Posterior vena cava (tissue), 2 donors: ENCODE data around the gene VPREB1. TPM values are rescaled to one million over a fixed set of nuclear protein-coding genes. Genes with fewer than 3 reads are reported as not detected.
"Not testable (repeated sequence)": the region's sequence is repeated elsewhere in the genome, so short reads cannot be mapped to it uniquely, and the experiment has no call there.

Experiments used
- DNase-seq: peaks from one replicate; pipeline ENCODE4 v3.0.0-alpha.2; 2020; ENCODE audit warnings: low spot score
- intact Hi-C, 2 donors: fragments of 100-400 bp; cut with DNase I; formaldehyde crosslinking; loops; one replicate each; pipeline versions ENCODE4 v1.14.1 to v1.14.2; 2022 to 2023
- total RNA-seq, 2 donors: library from RNA; stranded (reverse); fragmentation: NEBNext Ultra II Directional; extraction: Animal tissue kit (Norgen Biotek cat#: 25700); gene quantifications; one replicate each; pipeline ENCODE4 v1.2.1, GENCODE V29; 2021
- donor health status: DM: yes; HTN: yes; CAD: no.
- donor health status: DM: yes; HTN: yes; CAD: no.

VPREB1 gene
- total RNA-seq, 2 donors from 2014 or later, result not detected

- no peak for DNase-seq
- intact Hi-C loops, result no loop called here
These were observed 3.1 kb upstream of the VPREB1 start for GRCh38 chr22:22241554-22241898.

- intact Hi-C loops, result no loop called here
- DNase-seq, result no peak
These were observed 2.1 kb upstream of the VPREB1 start for GRCh38 chr22:22242488-22242887.

- intact Hi-C loops, result no loop called here
- peak; percentile 50 for DNase-seq
These were observed 1.4 kb upstream of the VPREB1 start for GRCh38 chr22:22243033-22243680.

DNA sequence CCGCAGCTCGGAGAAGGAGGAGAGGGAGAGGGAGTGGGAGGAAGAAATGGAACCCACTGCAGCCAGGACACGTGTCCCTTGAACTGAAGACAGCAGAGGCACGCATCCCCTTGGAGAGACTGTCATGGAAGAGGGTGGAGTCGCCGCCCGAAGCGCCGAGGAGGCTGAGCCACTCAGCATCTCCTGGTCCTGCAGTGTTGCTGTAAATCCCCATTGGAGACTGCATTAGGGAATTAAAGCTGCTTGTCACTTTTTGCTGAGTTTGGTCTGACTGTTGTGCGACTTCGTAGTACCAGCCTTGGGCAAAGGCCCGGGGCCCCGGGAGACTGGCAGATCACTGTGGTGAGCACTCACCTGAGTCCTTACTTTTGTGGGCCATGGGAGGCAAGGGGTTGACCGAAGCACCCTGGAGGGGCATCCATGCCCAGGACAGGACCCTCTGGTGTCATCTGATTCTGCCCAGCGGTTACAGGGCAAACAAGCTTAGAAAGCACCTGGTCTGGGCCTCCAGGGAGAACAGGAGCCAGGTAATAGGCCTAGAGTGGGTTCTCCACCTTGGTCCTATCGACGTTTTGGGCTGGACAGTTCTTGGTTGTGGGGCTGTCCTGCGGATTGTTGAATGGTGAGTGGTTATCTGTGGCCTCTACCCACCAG, 797 bp downstream of the VPREB1 start:
- intact Hi-C loops, result no loop called here
- no peak for DNase-seq

DNA sequence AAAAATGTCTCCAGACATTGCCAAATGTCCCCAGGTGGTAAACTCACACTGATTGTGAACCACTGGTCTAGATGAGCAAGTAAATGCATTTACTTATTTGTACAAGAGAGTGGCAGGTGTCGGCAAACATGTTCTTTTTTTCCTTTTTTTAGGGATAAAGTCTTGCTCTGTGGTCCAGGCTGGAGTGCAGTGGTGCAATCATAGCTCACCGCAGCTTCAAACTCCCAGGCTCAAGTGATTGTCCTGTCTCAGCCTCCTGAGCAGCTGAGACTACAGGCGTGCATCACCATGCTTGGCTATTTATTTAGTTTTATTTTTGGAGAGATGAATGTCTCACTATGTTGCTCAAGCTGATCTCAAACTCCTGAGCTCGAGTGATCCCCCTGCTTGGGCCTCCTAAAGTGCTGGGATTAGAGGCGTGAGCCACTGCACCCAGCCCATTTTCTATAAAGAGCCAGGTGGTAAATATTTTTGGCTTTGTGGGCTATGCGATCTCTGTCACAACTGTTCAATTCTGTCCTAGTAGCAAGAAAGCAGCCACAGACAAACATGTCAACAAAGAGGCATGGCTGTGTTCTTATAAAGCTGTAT, 1.4 kb downstream of the VPREB1 start:
- intact Hi-C loops, result no loop called here
- DNase-seq, result no peak

- no peak for DNase-seq
- intact Hi-C loops, result no loop called here
These were observed 2.1 kb downstream of the VPREB1 start for GRCh38 chr22:22246706-22247105.

GRCh38 chr22:22248878-22249277, 4.3 kb downstream of the VPREB1 start:
- DNase-seq, result no peak
- intact Hi-C loops, result no loop called here

DNA sequence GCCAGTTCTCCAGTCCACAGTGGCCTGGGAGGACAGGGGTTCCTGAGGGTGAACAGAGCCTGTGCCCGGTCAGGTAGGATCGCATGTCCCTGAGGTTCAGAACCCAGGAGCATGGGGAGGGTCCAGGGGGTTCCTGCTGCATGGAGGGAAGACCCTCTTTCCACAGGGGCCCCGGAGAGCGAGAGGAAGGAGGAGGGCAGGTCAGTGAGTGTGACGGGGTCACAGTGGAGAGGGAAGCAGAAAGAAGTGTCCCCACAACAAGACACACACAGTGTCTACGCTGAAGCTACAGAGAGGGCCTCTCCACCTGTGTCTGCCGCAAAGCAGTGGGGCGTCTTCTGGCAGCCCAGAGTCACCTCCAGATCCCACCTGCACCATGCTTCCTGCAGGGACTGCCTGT, 6.1 kb downstream of the VPREB1 start:
- DNase-seq, intact Hi-C loops: not testable (repeated sequence)

GRCh38 chr22:22256133-22256532, 11.5 kb downstream of the VPREB1 start:
- DNase-seq, intact Hi-C loops: not testable (repeated sequence)

DNA sequence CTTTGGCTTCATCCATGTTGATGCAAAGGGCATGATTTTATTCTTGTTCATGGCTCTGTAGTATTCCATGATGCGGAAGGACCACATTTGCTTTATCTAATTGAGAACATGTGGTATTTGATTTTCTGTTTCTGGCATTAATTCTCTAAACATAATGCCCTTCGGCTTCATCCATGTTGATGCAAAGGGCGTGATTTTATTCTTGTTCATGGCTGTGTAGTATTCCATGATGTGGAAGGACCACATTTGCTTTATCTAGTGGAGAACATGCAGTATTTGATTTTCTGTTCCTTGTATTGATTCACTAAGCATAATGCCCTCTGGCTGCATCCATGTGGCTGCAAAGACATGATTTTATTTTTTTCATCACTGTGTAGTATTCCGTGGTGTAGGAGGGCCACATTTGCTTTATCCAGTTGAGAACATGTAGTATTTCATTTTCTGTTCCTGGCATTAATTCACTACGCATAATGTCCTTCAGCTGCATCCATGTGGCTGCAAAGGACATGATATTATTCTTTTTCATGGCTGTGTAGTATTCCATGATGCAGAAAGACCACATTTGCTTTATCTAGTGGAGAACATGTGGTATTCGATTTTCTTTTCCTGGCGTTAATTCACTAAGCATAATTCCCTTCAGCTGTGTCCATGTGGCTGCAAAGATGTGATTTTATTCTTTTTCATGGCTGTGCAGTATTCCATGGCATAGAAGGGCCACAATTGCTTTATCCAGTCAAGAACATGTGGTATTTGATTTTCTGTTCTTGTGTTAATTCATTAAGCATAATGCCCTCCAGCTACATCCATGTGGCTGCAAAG, 14.2 kb downstream of the VPREB1 start:
- DNase-seq, intact Hi-C loops: not testable (repeated sequence)

- DNase-seq, result peak; percentile 7
- intact Hi-C loops, result not testable (repeated sequence)
These were observed 15.6 kb downstream of the VPREB1 start for GRCh38 chr22:22260169-22260568.

DNA sequence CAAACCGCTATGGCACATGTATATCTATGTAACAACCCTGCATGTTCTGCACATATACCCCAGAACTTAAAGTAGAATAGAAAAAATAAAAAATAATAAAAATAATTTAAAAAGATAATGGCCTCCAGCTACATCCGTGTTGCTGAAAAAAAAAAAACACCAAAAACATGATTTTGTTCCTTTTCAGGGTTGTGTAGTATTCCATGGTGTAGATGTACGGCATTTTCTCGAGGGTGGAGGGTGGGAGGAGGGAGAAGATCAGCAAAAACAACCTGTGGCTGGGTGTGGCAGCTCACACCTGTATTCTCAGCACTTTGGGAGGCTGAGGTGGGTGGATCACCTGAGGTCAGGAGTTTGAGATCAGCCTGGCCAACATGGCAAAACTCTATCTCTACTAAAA, 16.0 kb downstream of the VPREB1 start:
- intact Hi-C loops, result not testable (repeated sequence)
- peak; percentile 5 for DNase-seq

GRCh38 chr22:22262332-22263074, 17.9 kb downstream of the VPREB1 start:
- peak; percentile 54 for DNase-seq
- intact Hi-C loops, result not testable (repeated sequence)

- intact Hi-C loops, DNase-seq: not testable (repeated sequence)
These were observed 19.2 kb downstream of the VPREB1 start for GRCh38 chr22:22263823-22264222.

DNA sequence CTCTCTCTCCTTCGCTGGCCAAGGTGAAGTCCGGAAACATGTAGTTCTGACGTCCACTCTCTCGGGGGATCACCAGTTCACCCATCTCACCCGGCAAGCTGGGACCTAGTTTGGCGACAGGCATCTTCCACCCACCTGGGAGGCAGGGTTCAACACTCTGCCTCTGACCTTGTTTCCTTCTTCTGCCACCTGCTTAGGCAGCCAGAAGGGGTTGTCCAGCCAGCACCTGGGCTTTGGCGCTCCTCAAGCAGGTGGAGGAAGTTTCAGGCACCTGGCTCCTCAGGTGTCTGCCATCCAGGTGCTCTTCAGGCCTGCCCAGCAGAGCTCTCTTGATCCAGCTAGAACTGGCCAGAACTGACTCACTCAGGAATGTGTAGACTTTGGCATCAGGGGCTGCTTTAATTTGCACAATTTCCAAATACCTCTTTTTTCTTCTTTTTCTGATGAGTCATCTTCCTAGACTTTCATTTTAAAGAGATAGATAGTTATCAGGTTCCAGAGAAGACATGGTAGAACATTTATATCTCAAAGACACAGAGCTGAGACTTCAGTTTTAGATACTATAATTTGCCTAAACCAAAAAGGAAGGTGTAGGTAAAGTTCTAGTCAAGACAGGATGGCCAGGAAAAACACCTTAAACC, 25.6 kb downstream of the VPREB1 start:
- DNase-seq, intact Hi-C loops: not testable (repeated sequence)

DNA sequence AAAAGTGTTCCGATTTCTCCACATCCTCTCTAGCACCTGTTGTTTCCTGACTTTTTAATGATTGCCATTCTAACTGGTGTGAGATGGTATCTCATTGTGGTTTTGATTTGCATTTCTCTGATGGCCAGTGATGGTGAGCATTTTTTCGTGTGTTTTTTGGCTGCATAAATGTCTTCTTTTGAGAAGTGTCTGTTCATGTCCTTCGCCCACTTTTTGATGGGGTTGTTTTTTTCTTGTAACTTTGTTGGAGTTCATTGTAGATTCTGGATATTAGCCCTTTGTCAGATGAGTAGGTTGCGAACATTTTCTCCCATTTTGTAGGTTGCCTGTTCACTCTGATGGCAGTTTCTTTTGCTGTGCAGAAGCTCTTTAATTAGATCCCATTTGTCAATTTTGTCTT, 32.8 kb downstream of the VPREB1 start:
- intact Hi-C loops, DNase-seq: not testable (repeated sequence)

DNA sequence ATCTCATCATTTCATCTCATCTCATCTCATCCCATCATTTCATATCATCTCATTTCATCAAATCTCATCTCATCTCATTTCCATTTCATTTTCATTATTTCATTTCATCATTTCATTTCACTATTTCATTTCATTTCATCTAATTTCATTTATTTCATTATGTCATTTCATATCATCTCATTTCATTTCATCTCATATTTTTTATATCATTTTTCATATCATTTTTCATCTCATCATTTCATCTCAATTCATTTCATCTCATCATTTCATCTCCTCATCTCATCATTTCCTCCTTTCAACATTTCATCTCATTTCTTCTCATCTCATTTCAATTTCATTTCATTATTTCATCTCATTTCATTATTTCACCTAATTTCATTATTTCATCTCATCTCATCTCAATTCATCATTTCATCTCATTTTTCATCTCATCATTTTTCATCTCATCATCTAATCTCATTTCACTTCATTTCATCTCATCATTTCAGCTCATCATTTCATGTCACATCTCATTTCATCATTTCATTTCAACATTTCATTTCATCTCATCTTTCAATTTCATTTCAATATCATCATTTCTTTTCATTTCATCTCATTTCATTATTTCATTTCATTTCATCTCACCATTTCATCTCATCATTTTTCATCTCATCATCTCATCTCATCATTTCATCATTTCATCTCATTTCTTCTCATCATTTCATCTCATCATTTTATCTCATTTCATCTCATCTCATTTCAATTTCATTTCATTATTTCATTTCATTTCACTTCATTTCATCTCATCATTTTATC, 40.6 kb downstream of the VPREB1 start:
- DNase-seq, intact Hi-C loops: not testable (repeated sequence)
